Measurements from ENCODE around the gene JSRP1.

The JSRP1 gene

GRCh38 chr19:2232286-2233151, 23.7 kb downstream of the JSRP1 start:
- no peak for DNase-seq (ENCODE audit: low spot score)

DNA sequence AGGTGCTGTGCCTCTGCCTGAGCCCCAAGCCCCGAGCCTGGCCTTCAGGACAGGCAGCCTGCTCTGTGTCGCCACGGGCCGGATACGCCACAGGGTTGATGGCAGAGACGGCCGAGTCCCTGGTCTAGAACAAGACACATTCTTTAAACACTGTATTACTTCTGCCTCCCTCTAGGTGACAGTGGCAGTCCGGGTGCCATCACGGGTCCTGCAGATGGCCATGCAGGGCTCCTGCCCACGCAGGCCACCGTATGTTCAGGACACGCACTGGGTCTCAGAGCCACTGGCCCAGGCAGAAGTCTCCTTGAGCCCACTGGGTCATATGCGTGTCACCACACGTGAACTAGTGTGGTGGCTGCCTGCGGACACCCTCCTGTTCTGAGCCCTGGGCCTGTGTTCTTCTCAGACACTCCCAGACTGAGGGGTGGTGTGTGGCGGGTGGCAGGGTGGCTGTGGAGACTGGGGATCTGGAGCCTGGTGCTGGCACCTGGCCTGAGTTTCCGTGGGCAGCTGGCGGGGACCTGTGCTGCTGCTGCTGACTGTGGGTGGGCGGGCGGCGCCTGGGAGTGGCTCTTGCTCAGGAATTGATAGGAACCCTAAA, 24.5 kb downstream of the JSRP1 start:
- DNase-seq (ENCODE audit: low spot score): no peak

GRCh38 chr19:2230807-2231533, 25.2 kb downstream of the JSRP1 start:
- no peak for DNase-seq (ENCODE audit: low spot score)

DNA sequence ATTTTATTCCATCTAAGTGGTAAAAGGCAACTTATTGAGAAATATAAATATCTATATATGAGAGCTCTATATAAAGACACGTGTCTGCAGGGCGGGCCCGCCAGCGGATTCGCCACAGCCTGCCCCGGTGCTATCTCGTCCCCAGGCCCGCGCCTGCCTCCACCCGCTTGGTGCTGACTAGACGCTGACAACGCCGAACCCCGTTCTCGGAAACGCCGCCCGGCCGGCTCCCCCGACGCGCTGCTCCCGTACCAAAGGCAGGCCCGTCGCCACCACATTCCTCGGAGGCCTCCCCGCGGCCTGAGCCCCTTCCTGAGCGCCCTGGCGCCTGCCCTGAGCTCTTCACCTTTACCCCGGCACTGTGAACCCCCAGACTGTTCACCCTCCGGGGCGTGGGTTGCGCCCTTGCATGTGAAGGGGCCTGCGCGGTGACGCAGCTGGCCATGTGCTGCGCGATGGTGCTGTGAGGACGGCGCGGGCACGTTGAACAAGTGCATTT, 26.1 kb downstream of the JSRP1 start:
- no peak for DNase-seq (ENCODE audit: low spot score)

- DNase-seq (ENCODE audit: low spot score): no peak
Observed at GRCh38 chr19:2229103-2230032, 26.8 kb downstream of the JSRP1 start.

DNA sequence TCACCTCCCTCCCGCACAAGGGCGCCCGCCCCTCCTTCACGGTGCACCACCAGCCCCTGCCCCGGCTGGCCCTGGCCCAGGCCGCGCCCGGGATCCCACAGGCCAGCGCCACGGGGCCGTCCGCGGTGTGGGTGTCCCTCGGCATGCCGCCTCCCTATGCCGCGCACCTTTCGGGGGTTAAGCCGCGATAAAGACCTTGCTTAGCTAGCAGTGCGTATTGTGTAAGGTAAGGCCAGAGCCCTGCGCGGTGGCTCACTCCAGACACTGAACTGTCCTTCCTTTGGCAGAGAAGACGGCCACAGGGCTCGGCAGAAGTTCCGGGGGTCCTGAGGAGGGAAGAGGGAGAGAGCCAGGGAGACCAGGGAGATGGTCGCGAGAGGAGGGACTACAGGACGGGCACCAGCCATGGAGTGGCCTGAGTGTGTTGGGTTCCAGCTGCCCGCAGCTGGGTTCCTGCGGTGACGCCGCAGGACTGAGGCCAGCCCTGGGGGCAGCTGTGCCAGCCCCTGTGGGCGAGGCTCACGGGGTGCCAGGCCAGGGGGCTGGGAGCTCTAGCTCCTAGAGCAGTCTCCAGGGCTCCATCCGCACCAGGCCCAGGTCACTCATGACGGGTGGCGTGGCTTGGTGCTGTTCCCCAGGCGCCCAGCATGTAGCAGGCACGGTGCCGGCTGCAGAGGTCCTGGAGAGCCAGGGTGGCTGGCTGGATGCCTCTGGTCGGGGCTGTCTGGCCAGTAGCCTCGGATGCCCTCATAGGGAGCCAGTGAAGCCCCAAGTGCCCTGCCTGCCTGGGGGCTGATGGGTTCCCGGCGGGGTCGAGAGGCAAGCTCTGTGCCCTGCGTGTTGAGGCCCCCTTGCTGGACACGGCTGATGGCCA, 27.8 kb downstream of the JSRP1 start:
- no peak for DNase-seq (ENCODE audit: low spot score)

DNA sequence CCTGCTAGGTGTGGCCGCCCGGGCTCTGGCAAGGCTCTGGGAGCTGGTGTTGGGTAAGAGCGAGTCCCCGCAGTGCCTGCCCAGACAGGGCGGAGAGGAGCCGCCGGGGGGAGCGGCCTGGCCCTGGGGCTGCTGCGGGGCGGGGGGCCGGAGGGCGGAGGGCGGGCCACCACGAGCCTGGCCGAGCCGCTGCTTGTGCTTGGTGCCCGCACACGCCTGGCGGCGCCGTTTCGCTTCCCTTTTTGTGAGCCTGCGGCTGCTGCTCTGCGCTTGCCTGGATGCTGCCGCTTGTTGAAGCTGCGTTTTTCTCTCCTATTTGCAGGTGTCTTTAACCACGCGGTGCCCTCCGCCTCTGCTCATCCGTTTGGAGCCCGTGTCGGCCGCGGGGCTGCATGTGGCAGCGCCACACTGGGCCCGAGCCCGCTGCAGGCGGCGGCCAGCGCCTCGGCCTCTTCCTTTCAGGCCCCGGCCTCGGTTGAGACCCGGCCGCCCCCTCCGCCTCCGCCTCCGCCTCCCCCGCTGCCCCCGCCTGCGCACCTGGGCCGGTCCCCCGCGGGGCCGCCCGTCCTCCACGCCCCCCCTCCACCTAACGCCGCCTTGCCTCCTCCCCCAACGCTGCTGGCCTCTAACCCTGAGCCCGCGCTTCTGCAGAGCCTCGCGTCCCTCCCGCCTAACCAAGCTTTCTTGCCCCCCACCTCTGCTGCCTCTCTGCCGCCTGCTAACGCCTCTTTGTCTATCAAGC, 28.6 kb downstream of the JSRP1 start:
- DNase-seq (ENCODE audit: low spot score): no peak

- no peak for DNase-seq (ENCODE audit: low spot score)
Observed at GRCh38 chr19:2226840-2227360, 29.3 kb downstream of the JSRP1 start.

DNA sequence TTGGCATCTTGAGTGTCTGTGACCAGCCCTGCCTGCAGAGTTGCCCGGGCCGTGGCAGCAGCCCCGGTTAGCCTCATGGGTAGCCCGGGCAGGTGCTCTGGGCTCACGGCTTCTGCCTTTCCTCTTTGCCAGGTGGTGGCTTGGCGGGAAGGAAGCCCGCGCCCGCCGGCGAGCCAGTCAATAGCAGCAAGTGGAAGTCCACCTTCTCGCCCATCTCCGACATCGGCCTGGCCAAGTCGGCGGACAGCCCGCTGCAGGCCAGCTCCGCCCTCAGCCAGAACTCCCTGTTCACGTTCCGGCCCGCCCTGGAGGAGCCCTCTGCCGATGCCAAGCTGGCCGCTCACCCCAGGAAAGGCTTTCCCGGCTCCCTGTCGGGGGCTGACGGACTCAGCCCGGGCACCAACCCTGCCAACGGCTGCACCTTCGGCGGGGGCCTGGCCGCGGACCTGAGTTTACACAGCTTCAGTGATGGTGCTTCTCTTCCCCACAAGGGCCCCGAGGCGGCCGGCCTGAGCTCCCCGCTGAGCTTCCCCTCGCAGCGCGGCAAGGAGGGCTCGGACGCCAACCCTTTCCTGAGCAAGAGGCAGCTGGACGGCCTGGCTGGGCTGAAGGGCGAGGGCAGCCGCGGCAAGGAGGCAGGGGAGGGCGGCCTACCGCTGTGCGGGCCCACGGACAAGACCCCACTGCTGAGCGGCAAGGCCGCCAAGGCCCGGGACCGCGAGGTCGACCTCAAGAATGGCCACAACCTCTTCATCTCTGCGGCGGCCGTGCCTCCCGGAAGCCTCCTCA, 30.0 kb downstream of the JSRP1 start:
- DNase-seq (ENCODE audit: low spot score): no peak

- no peak for DNase-seq (ENCODE audit: low spot score)
Observed at GRCh38 chr19:2225415-2226050, 30.7 kb downstream of the JSRP1 start.

- DNase-seq (ENCODE audit: low spot score): no peak
Observed at GRCh38 chr19:2224754-2225349, 31.4 kb downstream of the JSRP1 start.

GRCh38 chr19:2223959-2224358, 32.3 kb downstream of the JSRP1 start:
- no peak for DNase-seq (ENCODE audit: low spot score)

GRCh38 chr19:2223391-2223790, 32.8 kb downstream of the JSRP1 start:
- no peak for DNase-seq (ENCODE audit: low spot score)

DNA sequence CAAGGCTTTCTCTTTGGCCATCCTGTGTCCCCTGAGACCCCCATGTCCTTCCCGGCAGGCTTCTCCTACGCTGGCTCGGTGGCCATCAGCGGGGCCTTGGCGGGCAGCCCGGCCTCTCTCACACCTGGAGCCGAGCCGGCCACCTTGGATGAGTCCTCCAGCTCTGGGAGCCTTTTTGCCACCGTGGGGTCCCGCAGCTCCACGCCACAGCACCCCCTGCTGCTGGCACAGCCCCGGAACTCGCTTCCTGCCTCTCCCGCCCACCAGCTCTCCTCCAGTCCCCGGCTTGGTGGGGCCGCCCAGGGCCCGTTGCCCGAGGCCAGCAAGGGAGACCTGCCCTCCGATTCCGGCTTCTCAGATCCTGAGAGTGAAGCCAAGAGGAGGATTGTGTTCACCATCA, 34.3 kb downstream of the JSRP1 start:
- DNase-seq (ENCODE audit: low spot score): no peak

DNA sequence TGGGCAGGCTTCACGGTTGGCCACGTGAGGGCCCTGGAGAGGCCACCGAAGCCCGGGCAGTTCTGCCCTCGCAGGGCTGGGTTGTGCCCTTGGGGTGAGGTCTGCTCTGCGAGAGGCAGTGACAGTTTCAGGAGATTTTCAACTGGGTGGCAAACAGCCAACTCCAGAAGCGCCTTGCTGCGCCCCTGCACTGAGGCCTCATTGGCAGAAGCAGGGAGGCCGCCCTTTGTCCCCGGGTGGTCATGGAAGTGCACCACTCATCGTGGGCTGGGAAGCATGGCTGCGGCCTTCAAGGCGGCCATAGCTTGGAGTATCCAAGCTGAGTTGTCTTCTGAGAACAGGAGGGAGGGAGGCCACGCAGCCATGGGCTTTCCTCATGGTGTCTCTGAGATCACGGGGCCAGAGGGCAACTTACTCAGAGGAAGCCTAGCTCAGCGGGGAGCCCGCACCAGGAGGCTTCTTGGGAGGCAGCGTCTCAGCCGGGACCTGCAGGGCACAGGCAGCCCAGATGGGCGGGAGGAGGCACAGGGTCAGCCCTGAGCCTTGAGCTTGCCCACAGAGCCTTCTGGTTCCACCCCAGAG, 34.9 kb downstream of the JSRP1 start:
- DNase-seq (ENCODE audit: low spot score): no peak

GRCh38 chr19:2219726-2220125, 36.5 kb downstream of the JSRP1 start:
- no peak for DNase-seq (ENCODE audit: low spot score)

DNA sequence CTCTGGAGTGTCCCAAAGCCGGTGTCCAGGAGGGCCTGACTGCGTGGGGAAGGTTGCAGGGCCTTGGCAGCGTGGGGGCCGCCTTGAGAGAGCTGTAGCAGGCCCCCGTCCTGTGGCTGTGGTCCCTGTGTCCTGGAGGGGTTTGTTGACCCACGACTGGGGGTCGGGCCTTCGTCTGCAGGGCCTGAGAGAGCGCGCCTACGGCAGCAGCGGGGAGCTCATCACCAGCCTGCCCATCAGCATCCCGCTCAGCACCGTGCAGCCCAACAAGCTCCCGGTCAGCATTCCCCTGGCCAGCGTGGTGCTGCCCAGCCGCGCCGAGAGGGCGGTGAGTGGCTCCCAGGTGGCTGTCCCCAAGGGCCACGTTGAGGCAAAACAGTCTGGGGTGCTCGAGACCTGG, 38.6 kb downstream of the JSRP1 start:
- DNase-seq (ENCODE audit: low spot score): no peak

Measured in left forelimb (tissue), 1 donor.